SK-N-MC (cell line): ENCODE results near the gene IDUA.

Experiments
- DNase-seq: peaks from one replicate; pipeline ENCODE4 v3.0.0-alpha.2; 2011; ENCODE audit warnings: low read depth, low spot score
- H3K27ac ChIP-seq: fragments of 200-600 bp; sonication (generic); 2 replicates; pipeline ENCODE4 v1.5.1; 2016; ENCODE audit warnings: mixed run types
- H3K36me3 ChIP-seq: fragments of 200-600 bp; sonication (generic); 2 replicates; pipeline ENCODE4 v1.6.1; 2017; ENCODE audit warnings: antibody characterized with exemption, low read length, mixed read lengths; ENCODE audit not compliant: insufficient read depth
- H3K4me3 ChIP-seq: fragments of 200-600 bp; sonication (generic); 2 replicates; pipeline ENCODE4 v1.5.1; 2016
- H3K9ac ChIP-seq: fragments of 200-600 bp; sonication (generic); 2 replicates; pipeline ENCODE4 v1.8.0; 2017; ENCODE audit warnings: mixed run types, mixed read lengths; ENCODE audit not compliant: insufficient read length
- H3K9me3 ChIP-seq: fragments of 200-600 bp; sonication (generic); 2 replicates; pipeline ENCODE4 v1.6.1; 2017; ENCODE audit warnings: low read depth, mild to moderate bottlenecking, antibody characterized with exemption, low read length, moderate library complexity, mixed read lengths
- EZH2 ChIP-seq: fragments of 200-600 bp; sonication (generic); IDR thresholded peaks from one replicate; pipeline ENCODE4 v1.6.1; 2017; ENCODE audit warnings: antibody characterized with exemption
- FOXP2 ChIP-seq: optimal IDR thresholded peaks from 2 replicates; pipeline ENCODE3; 2011; ENCODE audit warnings: mild to moderate bottlenecking, moderate library complexity; ENCODE audit not compliant: insufficient read depth; ENCODE audit errors: extremely low read length, control extremely low read depth
- POLR2AphosphoS5 ChIP-seq: IDR thresholded peaks from 2 replicates; pipeline ENCODE4 v1.6.1; 2012; ENCODE audit warnings: mild to moderate bottlenecking, low read depth, low read length, borderline replicate concordance

IDUA gene

DNA sequence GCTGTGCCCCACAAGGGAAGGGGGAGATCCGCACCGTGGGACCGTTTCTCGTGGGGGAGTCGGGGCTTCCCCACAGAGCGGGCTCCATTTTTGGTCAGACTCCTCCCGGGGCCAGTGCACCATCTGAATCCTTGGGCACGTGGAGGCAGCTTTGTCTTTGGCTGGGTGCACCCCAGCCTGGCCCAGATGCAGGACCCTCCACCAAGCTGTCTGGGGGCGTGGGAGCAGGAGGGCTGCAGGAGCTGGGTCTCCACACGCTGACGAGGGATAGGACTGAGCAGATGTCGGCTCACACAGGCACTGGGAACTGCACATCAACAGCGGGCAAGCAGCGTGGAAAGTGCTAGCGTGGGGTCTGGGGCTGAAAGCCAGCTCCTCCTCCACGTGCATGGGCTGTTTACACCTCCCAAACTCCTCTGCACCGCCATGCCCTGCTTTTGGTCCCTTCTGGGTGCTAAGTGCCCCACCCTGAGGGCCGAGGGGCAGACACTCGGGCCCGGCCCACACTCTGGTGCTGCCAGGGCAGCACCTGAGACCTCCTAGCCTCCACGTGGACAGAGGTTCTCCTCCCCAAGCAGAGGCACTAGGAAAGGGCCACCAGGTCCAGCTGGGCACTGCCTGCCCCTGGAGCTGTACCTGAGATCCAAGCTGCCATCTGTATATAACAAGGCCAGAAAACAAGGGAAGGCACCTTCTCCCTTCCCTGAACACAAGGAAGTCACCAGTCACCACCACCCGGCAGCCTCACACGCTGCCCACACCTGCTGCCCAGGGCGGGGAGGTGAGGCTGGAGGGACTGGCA, 27.3 kb upstream of the IDUA start:
- Histone ChIP-seq H3K36me3 (no peaks in the 10 kb centered on the region), H3K27ac (no peak overlapping the region), H3K4me3 (no peak overlapping the region), H3K9ac (no peak overlapping the region), H3K9me3 (no peaks in the 10 kb centered on the region)
- no peak for DNase-seq
- no peak for TF ChIP-seq POLR2AphosphoS5

DNA sequence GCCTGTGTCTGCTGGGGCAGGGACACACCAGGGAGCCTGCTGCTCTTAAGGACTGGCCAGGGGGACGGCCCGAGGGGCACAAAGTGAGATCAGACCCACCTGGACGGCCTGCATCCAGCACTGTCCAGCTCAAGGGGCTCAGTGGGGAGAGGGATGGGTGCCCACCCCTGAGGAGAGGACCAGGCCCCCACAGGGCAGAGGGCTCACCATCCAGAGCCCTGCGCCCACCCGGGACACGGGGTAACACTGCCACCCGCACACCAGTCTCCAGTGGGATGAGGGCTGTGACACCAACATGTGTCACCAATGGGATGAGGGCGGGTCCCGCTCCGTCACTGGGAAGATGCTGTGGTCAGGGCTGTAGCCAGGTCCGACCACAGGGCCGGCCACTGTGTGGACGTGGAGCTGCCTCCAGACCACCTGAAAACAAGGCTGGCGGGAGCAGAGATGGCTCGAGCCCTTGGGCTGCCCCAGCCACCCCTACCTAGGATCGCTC, 26.7 kb upstream of the IDUA start:
- no peak for DNase-seq
- no peaks in the 10 kb centered on the region for H3K36me3 ChIP-seq
- no peak overlapping the region for H3K4me3 ChIP-seq
- no peak overlapping the region for H3K27ac ChIP-seq
- TF ChIP-seq EZH2 (no peak), POLR2AphosphoS5 (no peak), FOXP2 (no peak)
- H3K9me3 ChIP-seq = no peaks in the 10 kb centered on the region
- H3K9ac ChIP-seq = no peak overlapping the region

DNA sequence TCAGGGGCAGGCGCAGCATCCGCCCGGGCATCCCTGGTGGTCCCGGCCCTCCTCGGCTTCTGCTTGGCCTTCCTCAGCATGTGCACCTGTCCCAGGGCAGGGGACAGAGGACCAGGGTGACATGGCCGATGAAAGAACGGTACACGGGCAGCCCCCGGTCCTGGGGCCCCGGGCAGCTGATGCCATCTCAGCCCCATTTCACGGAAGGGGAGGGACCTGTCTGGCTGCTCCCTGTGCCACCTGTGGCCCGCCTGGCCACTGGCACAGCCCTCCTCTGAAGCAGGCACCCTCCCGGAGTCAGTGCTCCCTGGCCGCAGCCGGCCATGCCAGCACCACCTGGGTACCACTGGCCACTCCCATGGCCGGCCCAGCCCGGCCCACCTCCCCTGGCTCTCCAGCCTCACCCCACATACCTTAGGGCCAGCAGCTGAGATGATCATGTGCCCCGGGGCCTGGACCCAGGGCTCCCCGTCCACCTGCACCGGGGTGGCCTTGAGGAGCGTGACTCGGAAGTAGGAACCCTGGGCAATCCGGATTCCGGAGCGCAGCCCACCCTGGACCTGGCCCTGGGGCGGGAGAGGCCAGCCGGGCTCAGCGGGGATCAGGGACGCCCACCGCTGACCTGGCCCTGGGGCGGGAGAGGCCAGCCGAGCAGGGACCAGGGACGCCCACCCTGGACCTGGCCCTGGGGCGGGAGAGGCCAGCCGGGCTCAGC, 26.1 kb upstream of the IDUA start:
- Histone ChIP-seq H3K36me3 (no peaks in the 10 kb centered on the region), H3K9ac (no peak overlapping the region), H3K4me3 (no peak overlapping the region), H3K9me3 (no peaks in the 10 kb centered on the region), H3K27ac (no peak overlapping the region)
- TF ChIP-seq POLR2AphosphoS5 (no peak), EZH2 (no peak), FOXP2 (no peak)
- no peak for DNase-seq

DNA sequence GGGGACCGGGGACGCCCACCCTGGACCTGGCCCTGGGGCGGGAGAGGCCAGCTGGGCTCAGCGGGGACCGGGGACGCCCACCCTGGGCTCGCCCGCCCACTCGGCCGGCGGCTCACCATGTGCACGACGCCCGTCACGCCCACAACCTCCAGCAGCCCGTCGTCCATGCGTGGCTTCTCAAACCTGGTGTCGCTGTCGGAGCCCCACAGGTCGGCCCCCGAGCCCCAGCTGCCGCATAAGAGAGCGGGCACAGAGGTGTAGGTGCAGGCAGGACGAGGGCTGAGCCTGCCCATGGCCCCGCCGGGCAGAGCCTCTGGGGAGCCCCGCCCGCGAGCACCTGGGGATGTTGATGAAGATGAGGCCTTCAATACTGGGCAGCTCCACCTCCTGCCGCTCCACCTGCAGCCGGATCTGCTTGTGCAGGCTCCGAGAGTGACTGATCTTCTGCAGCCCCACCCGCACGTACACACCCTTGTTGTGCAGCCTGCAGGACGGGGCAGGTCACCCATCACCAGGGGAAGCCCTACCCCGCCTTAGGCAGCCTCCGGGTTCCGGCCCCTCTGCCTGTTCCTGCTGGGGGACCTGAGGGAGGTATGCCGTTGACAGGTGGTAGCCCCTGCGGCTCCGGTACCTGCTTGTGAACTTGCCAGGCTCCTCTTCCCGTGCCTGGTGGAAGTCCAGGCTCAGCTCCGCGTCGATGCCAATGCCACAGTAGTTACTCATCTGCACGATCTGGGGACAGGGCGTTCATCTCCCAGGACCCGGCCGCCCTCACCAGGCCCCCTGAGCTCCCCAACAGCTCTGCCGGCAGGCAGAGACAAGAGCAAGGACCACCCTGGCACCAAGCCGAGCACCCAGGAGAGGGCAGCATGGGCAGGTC, 25.3 kb upstream of the IDUA start:
- TF ChIP-seq FOXP2 (no peak), POLR2AphosphoS5 (no peak), EZH2 (no peak)
- Histone ChIP-seq H3K36me3 (no peaks in the 10 kb centered on the region), H3K9ac (no peak overlapping the region), H3K27ac (no peak overlapping the region), H3K4me3 (no peak overlapping the region), H3K9me3 (no peaks in the 10 kb centered on the region)
- no peak for DNase-seq

GRCh38 chr4:962231-963208, 24.3 kb upstream of the IDUA start:
- H3K36me3 ChIP-seq = no peaks in the 10 kb centered on the region

DNA sequence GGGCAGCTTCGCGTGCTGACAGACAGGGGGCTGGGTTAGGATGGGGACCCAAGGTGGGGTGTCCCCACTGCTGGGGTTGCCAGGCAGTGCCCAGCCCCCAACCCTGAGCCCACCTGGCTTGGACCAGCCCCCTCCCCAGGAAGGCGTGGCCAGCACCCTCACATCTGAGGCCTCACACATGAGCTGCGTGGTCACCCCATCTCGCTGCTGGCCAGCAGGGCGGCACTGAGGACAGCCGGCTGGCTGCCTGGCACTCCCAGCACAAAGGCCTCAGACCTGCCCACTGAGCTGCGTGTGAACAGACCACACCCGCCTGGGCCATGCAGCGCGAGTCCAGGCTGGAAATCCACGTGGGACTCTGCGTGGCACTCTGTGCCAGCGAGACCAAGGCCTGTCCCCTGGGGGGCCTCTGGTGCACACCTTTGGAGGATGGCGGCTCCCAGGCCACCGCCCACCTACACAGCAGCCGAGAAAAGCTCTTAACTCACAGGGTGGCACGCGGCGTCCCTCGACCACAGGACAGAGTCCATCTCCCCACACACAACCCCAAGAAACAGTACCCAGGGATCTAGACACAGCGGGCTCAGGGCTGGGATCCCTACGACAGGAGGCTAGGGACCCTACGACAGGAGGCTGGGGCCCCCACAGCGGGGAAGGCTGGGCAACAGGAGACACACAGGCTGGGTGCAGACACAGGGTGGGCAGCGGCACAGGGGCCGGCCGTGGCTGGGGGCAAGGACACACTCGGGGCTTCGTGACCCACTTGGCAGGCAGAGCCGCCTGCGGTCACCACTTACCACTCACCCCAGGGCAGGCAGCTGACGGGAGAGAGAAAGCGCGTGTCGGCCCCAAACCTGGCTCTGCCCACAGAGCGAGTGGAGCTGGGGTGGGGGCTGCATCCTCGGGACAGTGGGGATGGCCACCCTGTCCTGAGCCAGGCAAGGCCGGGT, 23.3 kb upstream of the IDUA start:
- no peak overlapping the region for H3K9ac ChIP-seq
- no peak for DNase-seq
- no peak overlapping the region for H3K4me3 ChIP-seq
- TF ChIP-seq EZH2 = no peak
- no peak for TF ChIP-seq FOXP2
- no peak for TF ChIP-seq POLR2AphosphoS5
- no peaks in the 10 kb centered on the region for H3K36me3 ChIP-seq
- no peak overlapping the region for H3K27ac ChIP-seq
- H3K9me3 ChIP-seq = no peaks in the 10 kb centered on the region

More at GRCh38 chr4:962231-963208, 24.3 kb upstream of the IDUA start:
- Histone ChIP-seq H3K4me3 (no peak overlapping the region), H3K27ac (no peak overlapping the region), H3K9me3 (no peaks in the 10 kb centered on the region), H3K9ac (no peak overlapping the region)
- DNase-seq = no peak
- no peak for TF ChIP-seq POLR2AphosphoS5
- no peak for TF ChIP-seq EZH2
- TF ChIP-seq FOXP2 = no peak
